22Rv1 (cell line): ENCODE results near the gene KIAA1671.
"Not testable (repeated sequence)": the region's sequence is repeated elsewhere in the genome, so short reads cannot be mapped to it uniquely, and the experiment has no call there.

Experiments used
- H3K27ac ChIP-seq: fragments of 450-650 bp; 2 replicates; pipeline ENCODE4 v1.5.1; 2017
- ZFX ChIP-seq: fragments of 450-650 bp; IDR thresholded peaks from 2 replicates; pipeline ENCODE4 v1.6.1; 2017; ENCODE audit warnings: antibody characterized with exemption, borderline replicate concordance
- TF ChIP-seq, protein P1 (sequence below): fragments of 450-650 bp; IDR thresholded peaks from 2 replicates; pipeline ENCODE4 v1.5.1; 2017; ENCODE audit warnings: mild to moderate bottlenecking

Gene KIAA1671

DNA sequence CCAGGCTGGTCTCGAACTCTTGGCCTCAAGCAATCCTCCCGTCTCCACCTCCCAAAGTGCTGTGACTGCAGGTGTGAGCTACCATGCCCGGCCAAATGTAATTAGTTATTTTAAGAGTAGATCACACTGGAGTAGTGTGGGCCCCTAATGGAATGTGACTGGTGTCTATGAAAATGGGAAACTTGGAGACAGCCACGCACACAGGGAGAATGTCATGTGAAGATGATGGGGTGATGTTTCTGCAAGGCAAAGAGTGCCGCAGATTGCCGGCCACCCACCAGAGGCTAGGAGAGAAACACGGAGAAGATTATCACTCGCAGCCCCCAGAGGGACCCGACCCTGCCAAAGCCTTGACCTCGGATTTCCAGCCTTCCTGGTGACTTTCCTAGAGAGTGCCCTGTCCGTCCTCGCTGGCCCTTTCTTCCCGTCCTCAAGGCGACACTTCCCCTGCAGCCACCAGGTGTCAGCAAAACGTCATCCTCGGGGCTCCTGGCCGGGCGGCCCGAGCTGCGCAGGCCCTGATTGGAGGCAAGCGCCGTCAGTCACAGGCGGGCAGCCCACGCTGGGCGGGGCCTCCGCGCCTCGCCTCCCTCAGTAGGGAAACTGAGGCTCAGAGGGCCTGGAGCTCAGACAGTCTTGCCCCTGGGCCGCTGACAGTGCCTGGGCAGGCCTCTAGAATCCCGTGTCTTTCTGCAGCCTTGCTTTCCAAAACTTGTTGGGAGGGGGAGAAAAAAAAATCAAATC is 283.2 kb downstream of the KIAA1671 start:
- TF ChIP-seq ZFX = no peak
- TF ChIP-seq, protein P1, sequence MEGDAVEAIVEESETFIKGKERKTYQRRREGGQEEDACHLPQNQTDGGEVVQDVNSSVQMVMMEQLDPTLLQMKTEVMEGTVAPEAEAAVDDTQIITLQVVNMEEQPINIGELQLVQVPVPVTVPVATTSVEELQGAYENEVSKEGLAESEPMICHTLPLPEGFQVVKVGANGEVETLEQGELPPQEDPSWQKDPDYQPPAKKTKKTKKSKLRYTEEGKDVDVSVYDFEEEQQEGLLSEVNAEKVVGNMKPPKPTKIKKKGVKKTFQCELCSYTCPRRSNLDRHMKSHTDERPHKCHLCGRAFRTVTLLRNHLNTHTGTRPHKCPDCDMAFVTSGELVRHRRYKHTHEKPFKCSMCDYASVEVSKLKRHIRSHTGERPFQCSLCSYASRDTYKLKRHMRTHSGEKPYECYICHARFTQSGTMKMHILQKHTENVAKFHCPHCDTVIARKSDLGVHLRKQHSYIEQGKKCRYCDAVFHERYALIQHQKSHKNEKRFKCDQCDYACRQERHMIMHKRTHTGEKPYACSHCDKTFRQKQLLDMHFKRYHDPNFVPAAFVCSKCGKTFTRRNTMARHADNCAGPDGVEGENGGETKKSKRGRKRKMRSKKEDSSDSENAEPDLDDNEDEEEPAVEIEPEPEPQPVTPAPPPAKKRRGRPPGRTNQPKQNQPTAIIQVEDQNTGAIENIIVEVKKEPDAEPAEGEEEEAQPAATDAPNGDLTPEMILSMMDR = peak; percentile 92
- H3K27ac ChIP-seq = no peak overlapping the region

DNA sequence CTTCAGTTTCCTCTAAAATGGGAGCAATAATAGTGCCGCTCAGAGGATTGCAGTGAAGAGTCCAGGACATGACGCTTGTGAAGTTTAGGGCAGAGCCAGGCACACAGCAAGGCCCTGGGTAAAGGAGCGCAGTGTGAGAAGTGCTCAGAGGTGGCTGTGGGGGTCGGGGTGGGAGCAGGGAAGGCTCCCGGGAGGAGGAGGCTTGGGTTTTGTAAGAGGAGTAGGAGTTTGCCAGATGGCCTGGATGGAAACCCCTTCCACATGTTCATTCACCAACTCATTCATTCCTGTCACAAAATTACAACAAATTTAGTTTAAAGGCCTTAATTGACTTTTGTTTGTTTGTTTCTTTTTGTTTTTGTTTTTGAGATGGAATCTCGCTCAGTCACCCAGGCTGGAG is 283.9 kb downstream of the KIAA1671 start:
- H3K27ac ChIP-seq = no peak overlapping the region
- TF ChIP-seq, protein P1 = no peak
- TF ChIP-seq ZFX = no peak

DNA sequence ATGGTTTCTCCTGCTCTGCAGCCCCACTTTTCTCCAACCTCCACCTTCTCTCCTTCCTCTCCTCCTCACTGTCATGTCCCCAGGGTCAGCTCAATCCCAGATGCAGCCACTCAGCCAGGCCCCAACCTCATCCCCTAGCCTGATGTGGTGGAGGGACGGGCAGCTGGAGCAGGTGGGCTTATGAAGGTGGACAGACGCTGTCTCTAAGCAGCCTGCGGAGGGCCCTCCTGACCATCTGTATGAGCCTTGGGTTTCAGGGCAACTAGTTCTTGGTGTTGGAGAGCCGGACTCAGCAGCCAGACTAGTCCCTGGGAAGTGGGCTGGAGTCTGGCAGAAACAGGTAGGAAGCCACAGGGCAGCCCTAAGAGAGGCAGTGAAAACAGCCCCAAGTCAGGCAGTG is 285.0 kb downstream of the KIAA1671 start:
- TF ChIP-seq, protein P1 = no peak
- TF ChIP-seq ZFX = no peak

DNA sequence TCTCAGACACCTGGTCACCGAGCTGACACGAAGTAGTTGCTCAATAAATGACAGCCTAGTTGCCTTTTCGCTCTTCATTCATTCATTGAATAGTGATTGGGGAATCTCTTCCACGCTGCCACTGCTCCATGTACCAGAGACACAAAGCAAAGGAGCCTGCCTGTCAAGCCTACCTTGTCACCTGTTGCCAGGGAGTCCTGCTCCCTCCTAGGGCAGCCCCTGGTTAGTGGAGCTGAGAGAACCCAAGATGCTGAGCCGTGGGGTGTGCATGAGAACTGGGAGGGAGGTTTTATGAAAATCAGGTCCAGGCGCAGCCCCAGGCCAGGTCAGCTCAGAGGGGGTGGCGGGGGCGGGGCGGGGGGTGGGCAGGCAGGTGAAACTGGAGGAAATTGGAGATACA is 285.5 kb downstream of the KIAA1671 start:
- H3K27ac ChIP-seq = not testable (repeated sequence)

More for the DNA sequence above, 285.0 kb downstream of the KIAA1671 start:
- no peak overlapping the region for H3K27ac ChIP-seq
